ENCODE data around the gene C5orf58.

DNA sequence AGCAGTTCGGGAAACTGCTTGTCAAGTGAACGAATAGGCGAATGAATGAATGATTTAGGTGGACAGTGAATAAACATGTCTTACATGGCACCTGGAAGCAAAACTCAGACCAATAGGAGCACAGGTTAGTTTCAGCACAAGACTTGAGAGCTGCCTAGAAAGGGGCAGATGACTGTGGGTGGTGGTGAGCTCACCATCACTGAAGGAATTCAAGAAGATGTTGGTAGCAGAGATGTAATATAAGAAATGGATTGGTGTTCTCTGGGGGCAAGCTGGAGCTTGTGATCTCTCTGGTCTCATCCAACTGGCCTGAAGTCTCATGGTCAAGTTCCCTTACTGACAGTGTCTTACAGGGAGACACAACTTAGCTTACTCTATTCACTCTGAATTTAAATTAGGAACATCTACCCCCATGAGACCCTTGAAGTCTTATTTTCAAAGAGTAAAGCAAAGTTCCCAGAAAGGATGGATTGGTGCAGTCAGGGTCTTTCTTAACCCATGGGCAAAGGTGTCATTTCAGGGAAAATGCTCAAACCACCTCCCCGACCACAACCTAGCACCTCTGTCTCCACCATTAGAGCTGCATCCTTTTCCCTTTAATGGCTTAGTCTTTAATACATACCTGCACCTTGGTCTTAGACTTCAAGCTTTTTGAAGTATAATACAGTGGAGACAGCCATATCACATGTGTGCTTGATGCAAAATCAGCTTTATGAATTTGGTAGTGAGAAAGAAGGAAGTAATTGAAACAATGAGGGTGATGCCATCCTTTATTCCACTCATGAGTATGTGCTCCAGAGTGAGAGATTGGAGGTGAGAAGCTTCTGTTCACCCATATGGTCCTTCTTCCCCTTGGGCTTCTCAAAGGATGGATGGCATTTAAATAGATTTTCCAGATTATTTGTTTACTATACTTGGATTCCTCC is 59.7 kb downstream of the C5orf58 start:
- TF ChIP-seq CTCF (IDR thresholded peaks at IDR 0.05) = no peak
- TF ChIP-seq POLR2A (IDR thresholded peaks at IDR 0.05) = no peak
- TF ChIP-seq EP300 (IDR thresholded peaks at IDR 0.05) = no peak
- TF ChIP-seq POLR2AphosphoS5 (IDR thresholded peaks at IDR 0.05) = no peak

Data from suprapubic skin (tissue), 4 donors.